Stimulated activated CD4-positive, alpha-beta T cell treated with anti-CD3 and anti-CD28 coated beads, Interleukin-15, amount 100 ng/mL, for 24 hours (primary cell): ENCODE data around the gene PCDHGC4.

Source experiments
- DNase-seq: peaks from one replicate; pipeline ENCODE4 v3.0.0-alpha.2; 2020

Gene PCDHGC4

GRCh38 chr5:141532726-141533125 lies 47.9 kb downstream of the PCDHGC4 start:
- DNase-seq = no peak

- DNase-seq = no peak
Measured at GRCh38 chr5:141533897-141534296, 49.1 kb downstream of the PCDHGC4 start.

DNA sequence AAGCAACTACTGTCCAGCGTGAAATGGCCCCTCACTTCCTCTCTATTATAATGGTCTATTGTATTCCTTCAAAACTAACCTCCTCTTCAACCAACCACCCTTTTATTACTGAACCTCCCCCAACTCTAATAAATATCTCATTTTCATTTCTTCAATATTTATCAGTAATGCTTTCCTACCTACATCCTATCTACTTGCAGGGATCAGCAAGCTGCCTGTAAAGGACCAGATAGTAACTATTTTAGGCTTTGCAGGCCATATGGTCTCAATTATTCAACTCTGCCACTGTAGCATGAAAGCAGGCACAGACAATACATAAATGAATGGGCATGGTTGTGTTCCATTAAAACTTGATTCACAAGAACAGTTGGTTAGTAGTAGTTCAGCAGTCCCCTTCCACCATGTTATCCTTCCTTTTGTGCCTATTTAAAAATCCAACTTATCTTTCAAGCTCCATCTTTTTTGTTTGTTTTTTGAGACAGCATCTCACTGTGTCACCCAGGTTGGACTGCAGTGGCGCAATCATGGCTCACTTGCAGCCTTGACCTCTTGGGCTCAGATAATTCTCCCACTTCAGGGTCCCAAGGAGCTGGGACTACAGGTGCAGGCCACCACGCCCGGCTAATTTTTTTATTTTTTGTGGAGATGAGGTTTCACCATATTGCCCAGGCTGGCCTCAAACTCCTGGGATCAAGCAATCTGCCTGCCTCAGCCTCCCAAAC lies 49.8 kb downstream of the PCDHGC4 start:
- DNase-seq = no peak
